MG63 (cell line): ENCODE results near the gene SETD2. TPM values are rescaled to one million over a fixed set of nuclear protein-coding genes. Genes with fewer than 3 reads are reported as not detected.
"Not testable (repeated sequence)": the region's sequence is repeated elsewhere in the genome, so short reads cannot be mapped to it uniquely, and the experiment has no call there.

Experiments
- DNase-seq: peaks from one replicate; pipeline ENCODE4 v3.0.0-alpha.2; 2020
- H3K27me3 ChIP-seq: fragments of 250-450 bp; sonication (Bioruptor Pico); 2 replicates; pipeline ENCODE4 v1.5.1; 2020; ENCODE audit warnings: mild to moderate bottlenecking, moderate library complexity
- H3K36me3 ChIP-seq: fragments of 250-450 bp; sonication (Bioruptor Pico); 2 replicates; pipeline ENCODE4 v1.5.1; 2020; ENCODE audit warnings: mild to moderate bottlenecking, moderate library complexity
- H3K4me3 ChIP-seq: fragments of 250-450 bp; sonication (Bioruptor Pico); 2 replicates; pipeline ENCODE4 v1.5.1; 2020; ENCODE audit warnings: mild to moderate bottlenecking, moderate library complexity
- H3K9me3 ChIP-seq: fragments of 250-450 bp; sonication (Bioruptor Pico); 2 replicates; pipeline ENCODE4 v1.5.1; 2020; ENCODE audit warnings: mild to moderate bottlenecking, moderate library complexity
- total RNA-seq: library from RNA; depleted of rRNA; stranded (reverse); fragments of >200 nt; shearing (Covaris generic); gene quantifications from 2 replicates; pipeline ENCODE4 v1.2.3, GENCODE V29; 2014; ENCODE audit warnings: low replicate concordance

The SETD2 gene
- total RNA-seq, 1 experiment from 2014 or later: 8.1 TPM

DNA sequence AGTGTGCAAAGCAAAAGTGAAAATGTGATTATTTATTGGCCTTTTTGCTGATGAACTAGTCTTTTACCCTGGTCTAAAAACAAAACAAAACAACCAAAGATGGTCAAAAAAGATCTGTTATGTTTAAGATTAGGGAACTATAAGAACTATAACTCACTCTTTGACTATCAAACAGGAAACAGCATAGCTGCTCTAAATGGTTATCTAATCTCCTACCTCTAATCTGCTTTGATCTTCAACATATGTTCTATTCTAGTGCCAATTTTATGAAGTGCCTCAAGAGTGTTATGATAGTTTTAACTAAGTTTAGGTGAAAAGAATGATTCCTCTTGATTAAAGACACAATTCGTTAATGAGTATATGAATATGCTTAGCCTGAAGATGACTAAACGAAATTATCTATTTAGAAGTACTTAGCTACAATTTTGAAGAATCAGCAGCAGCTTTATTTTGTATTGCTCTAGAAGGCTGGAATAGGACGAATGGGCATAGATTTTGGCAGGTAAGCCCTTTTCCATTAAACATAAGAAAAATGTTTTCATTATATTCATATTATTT, 46.0 kb downstream of the SETD2 start:
- Histone ChIP-seq H3K36me3 (peaks cover 58% of the 10 kb centered on the region), H3K27me3 (no peaks in the 10 kb centered on the region), H3K9me3 (no peaks in the 10 kb centered on the region), H3K4me3 (no peak overlapping the region)
- DNase-seq: no peak

DNA sequence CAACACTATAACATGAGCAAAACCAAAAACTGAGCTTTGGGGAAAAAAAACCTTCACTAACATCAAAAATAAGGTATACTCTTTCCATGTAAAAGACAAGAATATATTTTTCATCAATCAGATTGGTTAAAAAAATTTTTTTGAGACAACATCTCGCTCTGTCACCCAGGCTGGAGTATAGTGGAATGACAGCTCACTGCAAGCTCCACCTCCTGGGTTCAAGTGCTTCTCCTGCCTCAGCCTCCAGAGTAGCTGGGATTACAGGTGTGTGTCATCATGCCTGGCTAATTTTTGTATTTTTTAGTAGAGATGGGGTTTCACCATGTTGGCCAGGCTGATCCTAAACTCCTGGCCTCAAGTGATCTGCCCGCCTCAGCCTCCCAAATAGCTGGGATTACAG, 48.4 kb downstream of the SETD2 start:
- DNase-seq, H3K4me3 ChIP-seq, H3K27me3 ChIP-seq, H3K9me3 ChIP-seq: not testable (repeated sequence)
- peaks cover 46% of the 10 kb centered on the region for H3K36me3 ChIP-seq

DNA sequence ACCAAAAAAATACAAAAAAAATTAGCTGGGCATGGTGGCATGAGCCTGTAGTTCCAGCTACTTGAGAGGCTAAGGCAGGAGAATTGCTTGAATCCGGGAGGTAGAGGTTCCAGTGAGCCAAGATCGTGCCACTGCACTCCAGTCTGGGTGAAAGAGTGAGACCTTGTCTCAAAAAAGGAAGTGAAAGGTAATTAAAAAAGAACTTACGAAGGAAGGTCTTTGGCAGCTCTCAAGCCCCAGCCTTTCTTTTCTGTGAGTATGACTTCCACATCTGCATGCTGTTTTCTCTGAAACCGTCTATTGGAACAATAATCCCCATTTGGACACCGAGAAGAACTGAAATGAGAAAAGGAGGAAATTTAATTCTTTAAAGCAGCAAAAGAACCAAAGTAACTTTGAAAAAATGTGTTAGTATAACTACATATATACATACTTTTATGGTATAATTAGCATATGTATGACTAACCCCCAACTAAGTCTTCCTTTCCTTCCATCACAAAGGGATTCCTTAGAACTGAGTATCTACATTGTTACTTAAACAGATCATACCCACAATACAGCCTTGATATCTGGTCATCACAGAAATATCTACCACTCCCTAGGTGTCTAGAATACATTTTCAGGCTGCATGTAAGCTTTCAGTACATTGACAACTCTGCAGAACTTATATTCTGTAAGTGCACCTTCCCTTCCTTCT, 50.1 kb downstream of the SETD2 start:
- H3K36me3 ChIP-seq: peaks cover 40% of the 10 kb centered on the region
- no peaks in the 10 kb centered on the region for H3K27me3 ChIP-seq
- no peaks in the 10 kb centered on the region for H3K9me3 ChIP-seq
- H3K4me3 ChIP-seq: no peak overlapping the region
- no peak for DNase-seq

DNA sequence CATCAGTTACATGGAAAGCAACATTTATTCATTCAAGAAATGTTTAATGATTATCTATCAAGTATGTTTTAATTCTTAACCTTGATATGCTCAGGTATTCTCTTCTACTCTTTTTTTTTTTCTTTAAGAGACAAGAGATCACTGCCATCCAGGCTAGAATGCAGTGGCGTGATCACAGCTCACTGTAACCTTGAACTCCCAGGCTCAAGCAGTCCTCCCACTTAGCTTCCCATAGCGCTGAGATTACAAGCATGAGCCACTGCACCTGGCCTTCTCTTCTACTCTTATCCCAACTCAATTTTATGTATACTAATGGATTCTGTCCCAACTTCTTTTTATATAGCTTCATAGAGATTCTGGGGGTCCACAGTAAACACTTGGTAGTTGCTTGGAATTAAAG, 50.9 kb downstream of the SETD2 start:
- Histone ChIP-seq H3K9me3 (no peaks in the 10 kb centered on the region), H3K36me3 (peaks cover 40% of the 10 kb centered on the region), H3K4me3 (no peak overlapping the region), H3K27me3 (no peaks in the 10 kb centered on the region)
- DNase-seq: no peak

DNA sequence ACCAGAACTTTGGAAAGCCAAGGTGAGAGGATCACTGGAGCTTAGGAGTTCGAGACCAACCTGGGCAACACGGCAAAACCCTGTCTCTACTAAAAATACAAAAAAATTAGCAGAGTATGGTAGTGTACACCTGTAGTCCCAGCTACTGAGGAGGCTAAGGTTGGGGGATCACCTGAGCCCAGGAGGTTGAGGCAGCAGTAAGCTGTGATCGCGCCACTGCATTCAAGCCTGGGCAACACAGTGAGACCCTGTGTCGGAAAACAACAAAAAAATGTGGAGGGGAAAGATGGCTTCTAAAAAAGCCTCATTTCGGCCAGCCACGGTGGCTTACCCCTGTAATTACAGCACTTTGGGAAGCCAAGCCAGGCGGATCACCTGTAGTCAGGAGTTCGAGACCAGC, 54.5 kb downstream of the SETD2 start:
- Histone ChIP-seq H3K9me3 (no peaks in the 10 kb centered on the region), H3K4me3 (no peak overlapping the region), H3K36me3 (peaks cover 22% of the 10 kb centered on the region), H3K27me3 (no peaks in the 10 kb centered on the region)
- no peak for DNase-seq

DNA sequence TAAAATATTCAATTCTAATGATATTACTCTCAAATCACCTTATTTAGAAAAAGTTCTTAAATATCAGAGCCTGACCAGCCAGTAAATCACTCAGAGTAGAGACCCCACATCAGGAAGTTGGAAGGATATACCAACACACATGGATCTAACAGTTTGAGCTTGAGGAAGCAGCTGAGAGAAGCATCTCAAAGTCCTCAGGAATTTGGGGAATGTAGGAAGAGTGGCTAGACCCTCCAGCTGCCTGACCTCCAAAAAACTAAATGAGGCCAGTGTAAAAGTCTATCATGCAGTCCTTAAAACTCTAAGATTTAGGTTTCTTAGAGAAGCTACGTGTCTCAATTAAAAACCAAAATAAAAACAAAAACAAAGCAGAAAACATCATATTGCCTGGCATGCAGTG, 55.4 kb downstream of the SETD2 start:
- Histone ChIP-seq H3K27me3 (no peaks in the 10 kb centered on the region), H3K36me3 (peaks cover 15% of the 10 kb centered on the region), H3K4me3 (no peak overlapping the region), H3K9me3 (no peaks in the 10 kb centered on the region)
- DNase-seq: no peak

DNA sequence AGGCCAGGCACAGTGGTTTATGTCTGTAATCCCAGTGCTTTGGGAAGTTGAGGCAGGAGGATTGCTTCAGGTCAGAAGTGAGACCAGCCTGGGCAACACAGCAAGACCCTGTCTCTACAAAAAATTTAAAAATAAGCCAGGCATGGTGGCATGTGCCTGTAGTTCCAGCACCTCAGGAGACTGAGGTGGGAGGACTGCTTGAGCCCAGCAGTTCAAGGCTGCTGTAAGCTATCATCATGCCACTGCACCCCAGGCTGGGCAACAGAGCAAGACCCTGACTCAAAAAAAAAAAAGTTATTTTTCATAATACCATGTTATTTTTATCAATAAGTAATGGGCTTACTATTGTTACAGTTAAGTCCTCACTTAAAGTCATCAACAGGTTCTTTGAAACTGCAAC, 59.7 kb downstream of the SETD2 start:
- no peak overlapping the region for H3K4me3 ChIP-seq
- no peak for DNase-seq
- H3K27me3 ChIP-seq: no peaks in the 10 kb centered on the region
- no peaks in the 10 kb centered on the region for H3K9me3 ChIP-seq
- H3K36me3 ChIP-seq: peaks cover 2% of the 10 kb centered on the region

DNA sequence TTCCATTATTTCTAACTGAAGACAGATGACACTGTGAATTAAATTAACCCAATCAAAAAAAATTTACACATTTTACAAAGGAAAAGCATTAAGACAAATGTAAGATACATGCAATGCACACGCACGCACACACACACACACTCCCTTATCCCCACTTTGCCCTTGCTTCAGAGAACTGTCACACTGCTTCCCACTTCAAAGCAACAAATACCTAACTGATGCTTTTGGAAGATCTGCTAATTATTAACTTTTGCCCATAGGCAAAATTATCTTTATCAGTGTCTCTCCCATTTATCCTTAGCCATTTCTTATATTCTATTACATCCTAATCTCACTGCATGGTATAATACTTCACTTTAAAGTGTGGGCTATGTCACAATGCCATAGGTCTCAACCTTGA, 60.3 kb downstream of the SETD2 start:
- Histone ChIP-seq H3K36me3 (peaks cover 2% of the 10 kb centered on the region), H3K4me3 (no peak overlapping the region), H3K27me3 (no peaks in the 10 kb centered on the region), H3K9me3 (no peaks in the 10 kb centered on the region)
- no peak for DNase-seq

DNA sequence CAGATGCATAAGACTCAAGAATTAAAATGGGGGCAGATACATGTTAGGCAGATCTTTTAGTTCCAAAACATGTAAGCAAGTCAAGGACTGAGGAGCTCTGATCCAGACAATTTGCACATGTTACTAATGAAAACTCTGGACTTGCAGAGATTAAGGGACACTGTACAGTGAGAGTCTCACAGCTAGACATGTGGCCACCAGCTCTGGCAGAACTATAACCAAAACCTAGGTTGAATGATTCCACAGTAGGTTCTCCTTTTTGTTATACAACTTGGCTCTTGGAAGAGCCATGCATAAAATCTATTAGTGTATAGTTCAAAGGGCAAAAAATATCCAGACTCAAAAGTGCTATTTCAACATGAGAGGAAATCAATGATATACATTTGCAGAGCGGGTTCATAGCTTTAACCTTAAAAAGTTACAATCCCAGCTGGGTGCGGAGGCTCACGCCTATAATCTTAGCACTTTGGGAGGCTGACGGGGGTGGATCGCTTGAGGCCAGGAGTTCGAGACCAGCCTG, 61.8 kb downstream of the SETD2 start:
- H3K4me3 ChIP-seq: no peak overlapping the region
- H3K9me3 ChIP-seq: no peaks in the 10 kb centered on the region
- no peak for DNase-seq
- no peaks in the 10 kb centered on the region for H3K27me3 ChIP-seq
- H3K36me3 ChIP-seq: peaks cover 7% of the 10 kb centered on the region

DNA sequence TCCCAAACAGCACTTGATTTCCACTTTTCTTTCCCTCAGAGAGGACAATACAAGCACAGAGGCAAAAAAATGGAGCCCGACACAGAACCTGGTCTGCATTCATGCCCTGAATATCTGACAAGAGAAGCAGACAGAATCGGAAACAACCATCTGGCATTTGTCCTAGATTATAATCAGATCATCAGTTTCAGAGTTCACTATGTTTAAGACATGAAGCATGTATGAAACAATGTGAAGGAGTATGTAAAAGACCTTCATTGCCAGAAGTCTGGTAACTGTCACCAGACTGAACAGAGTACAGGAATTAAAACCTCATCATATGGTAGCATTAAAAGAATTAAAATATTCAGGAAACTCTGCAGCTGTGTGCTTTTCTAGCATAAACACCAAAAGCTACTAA, 65.0 kb downstream of the SETD2 start:
- Histone ChIP-seq H3K4me3 (no peak overlapping the region), H3K36me3 (peaks cover 20% of the 10 kb centered on the region), H3K27me3 (no peaks in the 10 kb centered on the region), H3K9me3 (no peaks in the 10 kb centered on the region)
- DNase-seq: no peak

DNA sequence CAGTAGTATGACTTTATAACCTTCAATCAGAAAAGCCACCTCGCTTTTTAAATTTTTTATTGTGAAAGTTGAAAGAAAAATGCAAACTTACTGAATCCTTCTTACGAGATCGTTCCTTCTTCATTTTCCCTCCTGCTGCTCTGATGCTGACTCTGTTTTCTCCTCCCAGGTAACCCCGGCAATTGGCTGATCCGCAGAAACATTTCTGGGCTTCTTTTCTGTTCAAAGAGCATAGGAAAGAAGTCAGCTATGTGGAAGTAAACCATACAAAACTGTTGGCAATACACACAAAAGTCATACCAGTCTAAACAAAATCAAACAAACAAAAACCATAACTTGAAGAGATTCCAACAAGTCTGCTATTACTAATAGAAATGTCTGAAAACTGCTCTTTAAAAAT, 66.0 kb downstream of the SETD2 start:
- Histone ChIP-seq H3K9me3 (no peaks in the 10 kb centered on the region), H3K4me3 (no peak overlapping the region), H3K36me3 (peaks cover 24% of the 10 kb centered on the region), H3K27me3 (no peaks in the 10 kb centered on the region)
- no peak for DNase-seq

DNA sequence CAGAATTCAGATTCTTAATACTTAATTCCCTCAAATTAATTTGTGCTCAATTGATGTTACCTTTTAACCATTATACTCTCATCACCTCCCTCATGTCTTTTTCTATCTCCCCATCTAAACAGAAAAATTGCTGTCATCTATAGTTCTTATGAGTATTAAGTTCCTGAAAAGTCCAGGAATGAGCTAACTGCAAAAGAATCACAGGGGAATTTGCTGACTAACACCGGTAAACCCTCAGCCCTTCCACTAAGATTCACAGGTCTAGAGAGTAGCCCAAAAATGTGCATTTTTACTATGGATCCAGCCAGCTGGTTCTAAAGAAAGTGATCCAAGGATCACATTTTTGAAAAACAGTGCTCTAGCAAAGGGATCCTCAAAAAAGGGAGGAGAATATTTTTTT, 67.0 kb downstream of the SETD2 start:
- peak; percentile 17 for DNase-seq
- Histone ChIP-seq H3K4me3 (no peak overlapping the region), H3K9me3 (no peaks in the 10 kb centered on the region), H3K27me3 (no peaks in the 10 kb centered on the region), H3K36me3 (peaks cover 24% of the 10 kb centered on the region)

DNA sequence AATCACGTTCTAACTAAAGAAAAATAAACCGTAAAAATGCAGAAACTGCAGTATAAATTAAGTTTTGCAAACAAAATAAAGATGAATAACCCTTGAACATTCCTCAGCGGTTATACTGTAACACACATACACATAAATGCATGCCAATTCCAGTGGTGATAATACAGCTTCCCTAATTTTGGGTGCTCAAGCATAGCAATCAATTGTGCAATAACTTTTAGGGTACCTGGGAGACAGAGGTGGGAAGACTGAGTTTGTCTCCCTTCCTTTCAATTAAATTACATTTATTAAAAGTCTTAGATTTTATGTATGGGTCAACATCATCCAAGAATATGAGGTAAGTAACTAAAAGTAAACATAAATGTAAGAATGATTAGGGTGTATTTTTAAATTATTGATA, 71.8 kb downstream of the SETD2 start:
- H3K27me3 ChIP-seq: no peaks in the 10 kb centered on the region
- DNase-seq: no peak

DNA sequence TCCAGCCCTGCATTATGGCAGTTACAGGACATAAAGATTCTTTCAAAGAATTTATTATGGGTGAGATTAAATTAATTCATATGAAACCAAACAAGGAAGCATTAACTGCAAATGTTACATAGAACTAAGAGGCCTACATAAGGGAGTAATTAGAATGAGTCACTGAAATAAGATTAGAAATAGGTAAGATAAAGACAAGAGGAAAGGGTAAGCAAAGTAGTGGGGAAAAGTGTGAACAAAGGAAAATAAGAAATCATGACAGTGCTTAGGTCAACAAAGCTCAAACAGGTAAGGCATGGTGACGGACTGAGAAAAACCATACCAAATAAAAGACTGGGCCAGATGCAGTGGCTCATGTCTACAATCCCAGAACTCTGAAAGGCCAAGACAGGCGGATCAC, 74.3 kb downstream of the SETD2 start:
- Histone ChIP-seq H3K36me3 (peaks cover 26% of the 10 kb centered on the region), H3K27me3 (no peaks in the 10 kb centered on the region), H3K9me3 (no peaks in the 10 kb centered on the region), H3K4me3 (no peak overlapping the region)
- no peak for DNase-seq

More for the DNA sequence above, 71.8 kb downstream of the SETD2 start:
- H3K9me3 ChIP-seq: no peaks in the 10 kb centered on the region
- peaks cover 22% of the 10 kb centered on the region for H3K36me3 ChIP-seq
- no peak overlapping the region for H3K4me3 ChIP-seq

DNA sequence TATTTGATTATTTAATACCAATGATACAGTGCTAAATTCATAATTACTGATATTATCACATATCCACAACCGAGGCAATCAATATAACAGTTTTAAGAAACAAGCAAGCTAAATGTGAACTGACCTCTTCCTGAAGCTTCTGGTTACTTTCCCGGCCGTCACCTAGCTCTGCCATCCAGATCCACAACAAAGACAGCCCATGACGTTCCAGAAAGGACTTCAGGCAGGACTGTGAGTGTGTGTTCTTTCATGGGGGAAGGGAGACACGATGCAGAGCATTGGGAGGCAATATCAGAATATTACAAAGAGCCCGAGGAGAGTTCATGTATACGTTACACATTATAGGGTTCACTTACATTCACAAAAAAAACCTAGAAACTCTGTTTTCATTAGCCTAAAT, 77.8 kb downstream of the SETD2 start:
- no peak for DNase-seq
- peaks cover 38% of the 10 kb centered on the region for H3K36me3 ChIP-seq

DNA sequence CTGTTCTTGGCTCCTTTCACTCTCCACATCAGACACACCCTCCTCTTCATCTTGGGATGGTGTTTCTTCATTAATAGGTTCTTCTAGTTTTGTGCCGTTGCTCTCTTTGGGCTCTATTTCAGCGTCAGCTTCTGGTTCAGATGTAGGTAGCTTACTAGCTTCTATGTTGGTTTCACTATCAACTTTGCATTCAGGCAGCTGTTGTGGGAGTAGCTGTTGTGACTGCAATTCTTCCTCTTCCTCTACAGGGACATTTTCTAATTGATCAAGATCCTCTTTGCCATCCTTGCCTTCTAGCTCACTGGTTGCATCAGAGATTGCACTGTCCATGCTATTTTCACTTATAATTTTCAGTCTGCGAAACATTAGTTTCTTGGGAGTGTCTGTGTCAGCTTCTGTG, 80.1 kb downstream of the SETD2 start:
- Histone ChIP-seq H3K27me3 (no peaks in the 10 kb centered on the region), H3K9me3 (no peaks in the 10 kb centered on the region), H3K36me3 (peaks cover 41% of the 10 kb centered on the region), H3K4me3 (no peak overlapping the region)
- DNase-seq: no peak

More for the DNA sequence above, 77.8 kb downstream of the SETD2 start:
- H3K4me3 ChIP-seq: no peak overlapping the region
- H3K27me3 ChIP-seq: no peaks in the 10 kb centered on the region
- H3K9me3 ChIP-seq: no peaks in the 10 kb centered on the region

DNA sequence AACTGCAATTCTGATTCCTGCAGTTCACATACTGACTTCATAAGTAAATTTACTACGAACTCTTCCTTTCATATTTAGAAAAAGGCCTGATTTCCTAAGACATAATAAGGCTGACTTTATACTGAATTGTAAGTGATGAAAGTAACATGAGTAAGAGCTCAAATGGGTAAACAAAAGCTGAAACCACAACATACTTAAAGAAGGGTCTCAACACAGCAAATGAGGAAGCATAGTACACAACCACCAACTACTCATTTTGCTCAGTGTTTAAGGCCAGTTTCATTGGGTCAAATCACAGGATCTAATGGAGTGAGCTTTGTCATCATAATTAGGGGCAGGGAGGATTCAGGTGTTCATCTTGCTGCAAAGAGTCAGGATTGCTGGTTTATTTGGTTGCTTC, 81.4 kb downstream of the SETD2 start:
- no peaks in the 10 kb centered on the region for H3K9me3 ChIP-seq
- DNase-seq: no peak
- no peaks in the 10 kb centered on the region for H3K27me3 ChIP-seq
- peaks cover 41% of the 10 kb centered on the region for H3K36me3 ChIP-seq
- no peak overlapping the region for H3K4me3 ChIP-seq

DNA sequence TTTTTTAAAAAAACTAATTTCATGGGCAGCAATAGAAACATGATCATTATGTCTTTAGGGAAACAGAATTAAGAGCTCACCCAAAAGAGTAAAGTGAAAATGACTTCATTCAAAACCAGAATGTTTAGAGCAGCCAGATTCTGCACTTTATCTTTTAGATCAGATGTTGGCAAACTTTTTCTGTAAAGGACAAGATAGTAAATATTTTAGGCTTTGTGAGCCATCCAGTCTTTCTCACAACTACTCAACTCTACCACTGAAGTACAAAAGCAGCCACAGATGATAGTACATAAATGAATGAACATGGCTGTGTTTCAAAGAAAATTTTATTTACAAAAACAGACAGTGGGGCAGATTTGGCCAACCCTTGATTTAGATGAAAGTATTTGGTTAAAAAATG, 84.5 kb downstream of the SETD2 start:
- Histone ChIP-seq H3K9me3 (no peaks in the 10 kb centered on the region), H3K27me3 (no peaks in the 10 kb centered on the region), H3K4me3 (no peak overlapping the region), H3K36me3 (peaks cover 32% of the 10 kb centered on the region)
- no peak for DNase-seq
